ENCODE results near the gene FKBP4.
A peak's percentile ranks its signal among the peaks of the same experiment; 100 is the strongest.
"Not testable (repeated sequence)": the region's sequence is repeated elsewhere in the genome, so short reads cannot be mapped to it uniquely, and the experiment has no call there.

FKBP4 gene, protein sequence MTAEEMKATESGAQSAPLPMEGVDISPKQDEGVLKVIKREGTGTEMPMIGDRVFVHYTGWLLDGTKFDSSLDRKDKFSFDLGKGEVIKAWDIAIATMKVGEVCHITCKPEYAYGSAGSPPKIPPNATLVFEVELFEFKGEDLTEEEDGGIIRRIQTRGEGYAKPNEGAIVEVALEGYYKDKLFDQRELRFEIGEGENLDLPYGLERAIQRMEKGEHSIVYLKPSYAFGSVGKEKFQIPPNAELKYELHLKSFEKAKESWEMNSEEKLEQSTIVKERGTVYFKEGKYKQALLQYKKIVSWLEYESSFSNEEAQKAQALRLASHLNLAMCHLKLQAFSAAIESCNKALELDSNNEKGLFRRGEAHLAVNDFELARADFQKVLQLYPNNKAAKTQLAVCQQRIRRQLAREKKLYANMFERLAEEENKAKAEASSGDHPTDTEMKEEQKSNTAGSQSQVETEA

DNA sequence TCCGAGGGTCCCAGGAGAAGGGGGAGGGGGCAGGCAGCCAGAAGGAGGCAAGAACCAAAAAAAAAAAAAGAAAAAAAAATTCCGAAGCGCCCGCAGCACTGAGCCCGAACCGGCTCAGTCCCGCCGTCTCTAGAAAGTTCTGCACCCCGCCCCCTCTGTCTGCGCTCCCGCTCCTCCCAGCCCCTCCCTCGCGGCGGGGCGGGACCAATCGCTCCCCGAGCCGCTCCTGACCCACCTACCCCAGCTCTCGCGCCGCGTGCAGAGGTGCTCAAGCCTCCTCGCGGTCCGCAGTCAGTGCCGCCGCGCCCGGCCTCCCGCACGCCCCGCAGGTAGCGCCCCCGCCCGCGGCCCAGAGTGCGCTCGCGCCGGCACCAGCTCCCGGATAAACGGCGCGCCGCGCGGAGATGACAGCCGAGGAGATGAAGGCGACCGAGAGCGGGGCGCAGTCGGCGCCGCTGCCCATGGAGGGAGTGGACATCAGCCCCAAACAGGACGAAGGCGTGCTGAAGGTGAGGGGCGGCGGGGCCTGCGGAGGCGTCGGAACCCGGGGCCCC is at the start of gene FKBP4:
Gene FKBP4 (plus strand): TSS at position 235 of the 554 bp plus-strand sequence. CDS start 170 bp downstream, at position 405.
- DNase-seq = peak; percentile 92 to 93

DNA sequence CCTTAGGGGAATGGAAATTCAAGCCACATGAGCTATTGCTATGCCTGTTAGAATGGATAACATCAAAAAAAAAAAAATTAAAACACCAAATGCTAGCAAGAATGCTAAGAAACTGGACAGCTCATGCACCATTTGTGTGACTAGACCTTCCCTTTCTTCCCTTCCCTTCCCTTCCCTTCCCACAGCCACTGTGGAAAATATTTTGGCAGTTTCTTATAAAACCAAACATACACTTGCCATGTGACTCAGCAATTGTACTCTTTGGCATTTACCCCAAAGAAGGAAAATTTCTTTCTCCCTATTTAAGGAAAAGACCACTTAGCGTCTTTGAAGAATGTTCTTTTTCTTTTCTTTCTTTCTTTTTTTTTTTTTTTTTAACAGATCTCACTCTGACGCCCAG is 49.1 kb upstream of the FKBP4 start:
- DNase-seq = no peak

DNA sequence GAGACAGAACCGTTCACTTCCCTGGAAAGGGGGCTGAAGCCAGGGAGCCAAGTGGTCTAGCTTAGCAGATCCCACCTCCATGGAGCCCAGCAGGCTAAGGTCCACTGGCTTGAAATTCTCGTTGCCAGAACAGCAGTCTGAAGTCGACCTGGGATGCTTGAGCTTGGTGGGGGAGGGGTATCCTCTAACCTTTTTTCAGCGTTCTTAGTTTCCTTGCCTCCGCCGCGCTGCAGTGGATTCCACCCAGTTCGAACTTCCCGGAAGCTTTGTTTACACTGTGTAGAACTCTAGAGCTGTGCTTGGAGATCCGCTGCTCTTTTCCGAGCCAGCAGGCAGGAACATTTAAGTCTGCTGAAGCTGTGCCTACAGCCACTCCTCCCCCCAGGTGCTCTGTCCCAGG is 45.2 kb upstream of the FKBP4 start:
- no peak for DNase-seq

DNA sequence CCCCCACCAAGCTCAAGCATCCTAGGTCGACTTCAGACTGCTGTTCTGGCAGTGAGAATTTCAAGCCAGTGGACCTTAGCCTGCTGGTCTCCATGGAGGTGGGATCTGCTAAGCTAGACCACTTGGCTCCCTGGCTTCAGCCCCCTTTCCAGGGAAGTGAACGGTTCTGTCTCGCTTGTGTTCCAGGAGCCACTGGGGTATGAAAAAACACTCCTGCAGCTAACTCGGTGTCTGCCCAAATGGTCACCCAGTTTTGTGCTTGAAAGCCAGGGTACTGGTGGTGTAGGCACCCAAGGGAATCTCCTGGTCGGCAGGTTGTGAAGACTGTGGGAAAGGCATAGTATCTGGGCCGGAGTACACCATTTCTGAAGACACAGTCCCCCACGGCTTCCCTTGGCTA is 44.6 kb upstream of the FKBP4 start:
- DNase-seq = no peak

DNA sequence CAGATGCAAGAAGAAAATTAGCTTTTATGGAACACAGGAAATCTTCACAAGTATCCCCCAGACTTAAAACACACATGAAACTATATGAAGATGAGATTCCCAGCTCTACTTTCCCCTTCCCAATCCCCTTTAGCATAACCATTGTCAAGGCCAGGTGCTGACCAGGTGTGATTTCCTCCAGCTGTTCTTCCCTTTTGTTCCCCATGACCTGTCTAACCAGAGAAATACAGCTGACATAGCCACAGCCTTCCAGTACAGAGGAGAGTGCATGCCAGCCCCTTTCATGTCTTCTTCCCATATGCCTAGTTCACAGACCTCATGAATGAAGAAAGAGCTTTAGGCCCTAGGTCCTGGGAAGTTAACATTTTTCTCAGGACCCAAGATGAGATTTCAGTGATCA is 43.5 kb upstream of the FKBP4 start:
- no peak for DNase-seq

DNA sequence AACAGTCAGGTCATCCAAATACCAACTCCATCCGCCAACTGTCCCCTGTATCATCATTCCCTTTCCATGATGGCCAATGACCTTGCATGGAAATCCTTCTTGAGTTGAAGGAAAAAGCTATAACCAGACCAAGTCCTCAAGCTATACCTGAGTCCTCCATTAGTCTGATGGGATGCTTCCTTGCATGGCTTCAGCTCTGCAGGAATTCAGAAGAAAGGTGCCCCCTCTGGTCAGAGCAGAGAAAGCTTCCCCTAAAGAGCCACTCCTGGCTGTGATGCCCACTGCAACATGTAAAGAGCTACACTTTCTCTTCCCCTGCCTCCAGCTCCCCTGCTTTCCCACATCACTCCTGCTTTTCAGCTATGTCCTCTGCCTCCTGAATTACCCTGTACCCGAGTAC is 43.1 kb upstream of the FKBP4 start:
- no peak for DNase-seq

DNA sequence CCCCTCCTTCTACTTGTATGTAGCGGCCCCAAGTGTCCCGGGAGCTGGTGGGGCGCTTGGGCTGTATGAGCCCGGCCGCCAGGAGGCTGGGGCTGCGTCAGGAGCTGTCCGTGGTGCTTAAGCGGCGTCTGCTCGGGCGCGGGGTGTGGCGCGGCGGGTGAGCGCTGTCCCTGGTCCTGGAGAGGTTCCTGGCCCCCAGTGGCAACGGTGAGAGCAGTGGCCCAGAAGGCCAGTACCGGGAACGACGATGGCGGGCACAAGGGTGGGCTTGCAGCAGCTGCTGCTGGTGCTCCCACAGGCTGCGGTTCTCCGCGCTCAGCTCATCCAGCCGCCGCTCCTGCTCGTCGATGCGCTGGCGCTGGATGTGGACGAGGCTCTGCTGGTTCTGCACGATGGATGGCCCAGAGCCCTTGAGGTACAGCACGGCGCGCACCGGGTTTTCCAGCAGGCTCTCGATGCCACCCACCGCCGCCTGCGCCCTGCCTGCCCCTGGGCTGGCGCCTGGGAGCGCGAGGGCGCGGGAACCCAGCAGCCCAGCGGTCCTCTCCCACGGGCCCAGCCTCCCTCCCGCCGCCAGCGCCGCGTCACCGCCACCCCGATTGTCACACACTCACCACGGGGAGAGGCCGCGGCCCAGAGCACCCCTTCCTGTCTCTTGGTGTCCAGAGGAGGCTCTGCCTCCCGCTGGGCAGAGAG is 41.9 kb upstream of the FKBP4 start:
- DNase-seq = peak; percentile 46 to 74

DNA sequence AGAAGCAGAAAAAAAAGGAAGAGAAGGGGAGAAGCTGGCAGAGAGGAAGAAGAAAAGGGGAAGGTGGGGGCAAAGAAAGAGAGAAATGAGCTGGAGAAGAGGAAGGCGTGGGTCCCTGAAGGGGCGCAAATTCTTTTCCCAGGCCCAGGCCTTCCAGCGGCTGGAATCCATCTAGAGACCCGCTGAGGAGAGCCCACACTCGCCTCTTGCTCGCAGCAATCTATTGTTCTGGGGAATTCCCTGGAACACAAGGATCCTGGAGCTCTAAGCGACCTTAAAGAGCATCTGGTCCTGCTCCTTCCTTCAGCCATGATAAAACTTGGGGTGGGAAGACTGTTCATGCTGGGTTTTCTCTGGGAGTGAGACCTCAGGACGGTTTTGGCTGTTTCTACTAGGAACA is 41.2 kb upstream of the FKBP4 start:
- no peak for DNase-seq

DNA sequence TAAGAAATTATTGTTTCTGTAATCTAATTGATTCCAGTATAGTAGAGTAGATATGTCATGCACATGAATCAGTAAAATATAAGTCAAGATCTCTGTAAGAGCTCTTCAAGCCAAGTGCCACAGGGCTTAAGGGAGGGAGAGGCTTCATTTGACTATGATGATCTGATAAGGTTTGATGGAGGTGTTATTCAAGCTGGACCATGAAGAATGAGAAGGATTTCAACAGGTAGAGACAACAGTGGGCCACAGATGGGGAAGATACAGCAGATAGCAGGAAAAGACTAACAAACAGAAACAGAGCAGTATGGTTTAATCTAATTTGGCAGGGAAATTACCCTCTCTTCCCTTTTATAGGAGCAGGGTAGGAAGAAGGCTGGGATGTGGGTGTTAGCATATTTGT is 40.6 kb upstream of the FKBP4 start:
- no peak for DNase-seq

DNA sequence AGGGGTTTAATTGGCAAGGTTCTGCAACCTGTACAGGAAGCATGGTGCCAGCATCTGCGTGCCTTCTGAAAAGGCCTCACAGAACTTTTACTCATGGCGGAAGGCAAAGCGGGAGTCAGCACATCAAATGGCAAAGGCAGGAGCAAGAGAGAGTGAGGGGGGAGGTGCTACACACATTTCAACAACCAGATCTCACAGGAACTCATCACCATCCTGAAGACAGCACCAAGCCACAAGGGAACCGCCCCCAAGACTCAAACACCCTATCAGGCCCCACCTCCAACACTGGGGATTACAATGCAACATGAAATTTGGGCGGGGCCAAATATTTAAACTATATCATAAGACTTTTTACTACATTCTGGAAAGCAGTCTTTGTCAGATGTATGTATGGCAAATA is 38.0 kb upstream of the FKBP4 start:
- DNase-seq = no peak

DNA sequence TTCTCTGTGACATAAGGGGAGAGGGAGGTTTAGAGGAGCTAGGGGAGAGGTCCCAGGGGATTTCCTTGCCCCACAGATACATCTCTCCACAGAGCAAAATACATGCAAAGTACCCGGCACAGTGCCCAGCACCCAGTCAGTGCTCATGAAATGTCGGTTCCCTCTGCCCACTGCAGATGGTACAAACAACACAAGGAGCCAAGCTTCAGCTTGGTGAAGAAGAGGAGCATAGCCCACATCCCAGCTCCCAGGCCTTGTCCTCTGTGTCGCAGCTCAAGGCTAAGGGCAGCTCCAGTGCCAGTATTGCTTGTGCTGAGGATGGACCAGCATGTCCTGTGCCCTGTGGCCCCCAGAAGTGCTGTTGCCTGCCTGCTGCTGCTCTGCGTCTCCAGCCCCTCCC is 35.0 kb upstream of the FKBP4 start:
- no peak for DNase-seq

DNA sequence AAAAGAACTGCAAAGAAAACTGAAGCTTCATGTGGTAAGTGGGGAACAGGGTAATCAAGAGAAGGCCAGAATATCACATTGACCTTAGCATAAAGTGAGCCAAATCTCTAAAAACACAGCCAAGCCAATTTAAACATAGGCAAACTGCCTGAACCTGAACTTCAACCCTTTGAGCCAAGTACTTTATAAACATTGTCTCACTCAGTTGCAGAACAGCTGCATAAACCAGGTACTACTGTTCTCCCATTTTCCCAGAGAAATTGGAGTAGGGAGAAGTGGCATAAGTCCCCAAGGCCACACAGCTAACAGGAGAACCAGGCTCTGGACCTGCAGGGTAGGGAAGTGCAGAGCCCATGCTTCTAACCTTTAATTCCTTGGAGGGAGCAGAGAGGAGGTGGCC is 30.4 kb upstream of the FKBP4 start:
- no peak for DNase-seq

DNA sequence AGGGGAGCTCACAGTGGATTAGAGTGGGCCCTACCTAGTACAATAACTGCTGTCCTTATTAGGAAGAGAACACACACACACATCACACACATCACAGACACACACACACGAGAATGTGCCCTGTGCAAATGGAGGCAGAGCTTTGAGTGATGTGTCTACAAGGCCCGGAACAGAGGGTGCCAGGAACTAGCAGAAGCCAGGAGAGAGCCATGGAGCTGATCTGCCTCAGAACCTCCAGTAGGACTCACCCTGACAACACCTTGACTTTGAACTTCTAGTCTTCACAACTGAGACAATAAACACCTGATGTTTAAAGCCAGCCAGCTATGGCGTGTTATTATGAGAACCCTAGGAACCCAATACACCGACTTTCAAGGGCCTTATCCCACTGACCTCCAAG is 29.7 kb upstream of the FKBP4 start:
- DNase-seq = no peak

DNA sequence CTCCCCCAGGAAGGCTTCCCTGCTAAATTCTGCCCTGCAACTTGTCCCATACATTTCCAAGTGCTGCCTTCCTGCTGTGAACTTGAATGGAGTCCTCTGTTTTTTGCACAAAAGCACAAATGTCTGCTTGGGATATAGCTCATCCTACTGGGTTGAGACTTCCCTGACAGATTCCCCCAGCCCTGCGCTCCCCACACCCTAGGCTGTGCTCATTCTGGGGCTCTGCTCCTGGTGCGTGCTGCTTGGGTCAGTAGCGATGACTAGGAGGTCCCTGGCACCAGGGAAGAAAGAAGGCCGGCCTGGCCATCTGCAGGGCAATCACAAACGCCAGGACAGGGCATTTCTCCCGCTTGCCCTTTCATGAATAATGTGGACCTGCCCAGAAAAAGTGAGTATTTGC is 29.2 kb upstream of the FKBP4 start:
- no peak for DNase-seq

DNA sequence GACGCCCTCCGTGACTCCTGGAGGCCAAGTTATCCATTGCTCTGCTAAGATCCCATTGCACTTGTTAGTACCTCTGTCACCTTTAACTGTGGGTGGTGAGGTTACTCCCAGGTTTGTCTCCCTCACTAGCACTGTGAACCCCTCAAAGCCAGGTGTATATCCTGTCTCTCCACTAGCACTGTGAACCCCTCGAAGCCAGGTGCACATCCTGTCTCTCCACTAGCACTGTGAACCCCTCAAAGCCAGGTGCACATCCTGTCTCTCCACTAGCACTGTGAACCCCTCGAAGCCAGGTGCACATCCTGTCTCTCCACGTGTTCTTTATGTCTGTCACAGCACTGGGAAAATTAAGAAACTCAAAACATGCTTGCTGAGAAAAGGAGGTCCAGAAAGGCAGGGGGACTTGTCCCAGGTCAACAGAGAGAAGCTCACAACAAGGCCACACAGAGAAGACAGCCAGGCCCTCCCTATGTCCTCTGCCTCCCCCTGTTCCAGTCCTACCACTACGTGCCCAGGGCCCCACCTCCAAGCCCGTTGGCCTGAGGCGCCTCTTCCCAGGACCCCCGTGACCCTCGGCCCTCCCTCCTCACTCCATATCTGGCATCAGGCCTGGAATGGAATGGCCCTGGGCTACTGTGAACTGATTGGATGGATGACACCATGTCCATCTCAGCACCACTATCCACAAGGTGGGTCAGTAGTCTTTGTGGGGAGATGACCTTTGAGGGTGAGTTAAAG is 26.4 kb upstream of the FKBP4 start:
- DNase-seq = no peak

DNA sequence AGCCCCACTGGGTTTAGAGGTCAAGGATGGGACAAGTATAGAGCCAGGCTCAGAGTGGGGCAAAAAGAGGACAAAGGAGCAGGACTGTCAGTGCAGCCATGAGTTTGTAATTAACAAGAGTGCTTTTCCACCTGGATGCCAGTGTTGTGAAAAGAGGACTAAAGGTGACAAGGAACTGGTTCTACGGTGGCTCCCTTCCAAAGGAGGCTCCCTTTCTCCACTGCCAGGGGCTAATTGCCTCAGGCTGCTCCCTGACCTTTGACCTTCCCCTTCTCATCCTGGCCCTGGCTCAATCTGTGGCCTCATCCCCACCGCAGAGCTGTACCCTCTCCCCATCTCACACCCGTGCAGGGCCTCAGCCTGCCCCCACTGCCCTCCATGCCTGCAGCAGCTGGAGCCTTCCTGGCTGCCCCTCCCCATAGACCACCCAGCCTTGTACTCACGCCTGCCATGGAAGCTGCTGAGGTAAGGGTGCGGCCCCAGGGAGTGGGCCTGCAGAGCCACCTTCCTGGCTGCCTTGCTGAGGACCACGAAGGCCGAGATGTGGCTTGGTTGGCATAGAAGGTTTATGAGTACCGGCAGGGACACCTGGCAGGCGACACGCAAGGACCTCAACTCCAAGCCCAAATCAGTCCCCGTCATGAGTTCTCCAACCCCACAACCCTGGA is 24.8 kb upstream of the FKBP4 start:
- no peak for DNase-seq

DNA sequence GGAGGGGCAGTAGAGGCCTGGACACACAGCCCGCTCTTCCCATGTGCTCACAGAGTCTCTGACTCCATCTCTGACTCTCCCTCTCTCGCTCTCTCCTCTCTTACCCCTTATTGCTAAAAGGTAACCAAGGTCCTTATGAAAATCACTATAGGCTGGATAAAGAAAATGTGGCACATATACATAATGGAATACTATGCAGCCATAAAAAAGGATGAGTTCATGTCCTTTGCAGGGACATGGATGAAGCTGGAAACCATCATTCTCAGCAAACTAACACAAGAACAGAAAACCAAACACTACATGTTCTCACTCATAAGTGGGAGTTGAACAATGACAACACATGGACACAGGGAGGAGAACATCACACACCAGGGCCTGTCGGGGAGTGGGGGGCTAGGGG is 24.2 kb upstream of the FKBP4 start:
- not testable (repeated sequence) for DNase-seq

DNA sequence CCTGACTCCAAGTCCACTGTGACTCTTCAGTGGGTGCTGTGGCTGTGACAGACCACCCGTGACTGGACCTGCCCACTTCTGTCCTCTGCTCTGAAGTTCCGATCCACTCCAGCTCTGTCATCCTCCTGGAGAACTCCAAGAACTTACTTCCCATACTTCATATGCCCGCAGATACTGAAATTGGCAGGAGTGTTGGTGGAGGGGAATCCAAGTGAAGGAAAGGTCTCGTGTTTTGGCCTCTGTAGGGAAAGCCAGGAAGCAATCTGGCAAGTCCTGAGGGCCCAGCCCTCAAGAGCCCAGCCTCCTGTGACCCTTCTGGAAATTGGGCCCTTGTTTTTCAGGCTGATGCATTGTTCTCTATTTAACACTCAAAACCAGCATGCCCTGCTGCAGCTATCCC is 22.4 kb upstream of the FKBP4 start:
- no peak for DNase-seq

DNA sequence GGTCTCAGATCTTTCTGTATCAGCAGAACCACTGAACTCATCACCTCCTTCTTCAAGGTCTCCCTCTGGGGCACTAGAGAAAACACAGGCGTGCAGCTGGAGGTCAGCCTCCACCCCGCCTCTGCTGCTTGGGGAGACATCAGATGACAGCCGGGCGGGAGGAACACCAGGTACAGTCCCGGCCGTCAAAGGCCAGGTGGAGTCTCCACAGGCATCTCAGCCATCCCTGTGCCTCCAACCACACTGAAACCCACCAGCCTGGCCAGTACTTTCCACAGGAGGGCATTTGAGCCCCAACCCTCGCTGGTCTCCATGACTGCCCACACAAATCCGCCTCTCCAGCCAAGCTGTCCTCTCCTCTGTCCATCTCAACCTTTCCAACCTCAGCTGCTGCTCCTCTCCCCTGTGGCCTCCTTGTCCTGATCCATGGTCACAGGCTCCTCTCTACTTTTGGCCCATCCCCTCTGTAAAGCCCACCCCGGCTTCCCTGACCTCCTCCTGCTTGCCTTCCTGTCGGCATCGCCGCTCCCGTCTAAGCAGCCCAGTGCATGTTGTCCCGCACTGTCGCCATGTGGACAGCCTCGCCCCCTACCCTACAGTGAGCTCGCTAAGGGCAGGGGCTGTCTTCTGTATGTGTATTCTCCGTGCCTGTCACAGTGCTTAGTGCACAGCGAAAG is 21.4 kb upstream of the FKBP4 start:
- no peak for DNase-seq

DNA sequence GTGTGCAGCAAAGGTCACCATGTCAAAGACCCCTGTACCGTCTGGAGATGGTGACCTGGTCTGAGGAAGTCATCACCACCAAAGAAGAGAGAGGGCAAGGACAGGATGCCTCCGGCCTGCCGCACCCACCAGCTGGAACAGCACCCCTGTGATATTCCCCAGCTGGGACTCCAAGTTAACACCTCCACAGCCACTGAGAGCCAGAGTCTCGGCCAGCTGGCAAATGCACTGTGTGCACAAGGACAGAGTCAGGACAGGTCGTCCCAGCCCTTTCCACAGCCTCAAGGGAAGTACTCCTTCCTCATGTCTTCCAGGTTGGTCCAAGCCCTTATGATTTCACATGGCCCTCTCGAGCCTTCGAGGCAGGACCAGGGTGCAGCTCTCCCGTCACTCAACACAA is 19.3 kb upstream of the FKBP4 start:
- DNase-seq = no peak

DNA sequence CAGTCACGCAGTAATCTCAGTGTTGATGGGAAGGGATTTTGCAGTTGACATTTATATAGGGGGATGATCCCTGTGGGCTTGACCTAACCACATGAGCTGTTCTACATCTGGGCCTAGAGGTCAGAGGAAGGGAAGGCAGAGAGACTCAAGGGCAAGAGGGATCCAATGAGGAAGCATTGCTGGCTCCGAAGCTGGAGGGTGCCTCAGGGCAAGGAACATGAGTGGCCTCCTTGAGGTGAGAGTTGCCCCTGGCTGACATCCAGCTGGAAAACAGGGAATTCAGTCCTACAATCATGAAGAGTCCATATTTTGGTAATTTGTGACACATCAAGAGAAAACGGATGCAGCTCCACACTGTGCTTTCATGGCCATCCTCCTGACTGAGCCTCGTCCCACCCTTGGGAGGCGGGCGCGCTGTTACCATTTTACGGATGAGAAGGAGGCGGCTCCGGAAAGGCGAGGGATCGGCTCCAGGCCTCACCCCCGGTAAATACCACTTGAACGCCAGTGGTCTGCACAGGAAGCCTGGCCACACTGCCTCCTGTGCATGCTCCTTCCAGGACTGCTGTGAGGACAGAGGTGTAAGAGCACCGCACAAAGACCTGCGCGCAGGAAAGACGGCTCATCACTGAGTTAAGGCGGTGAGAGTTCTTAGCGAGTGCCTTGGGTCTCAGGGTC is 18.5 kb upstream of the FKBP4 start:
- DNase-seq = no peak

DNA sequence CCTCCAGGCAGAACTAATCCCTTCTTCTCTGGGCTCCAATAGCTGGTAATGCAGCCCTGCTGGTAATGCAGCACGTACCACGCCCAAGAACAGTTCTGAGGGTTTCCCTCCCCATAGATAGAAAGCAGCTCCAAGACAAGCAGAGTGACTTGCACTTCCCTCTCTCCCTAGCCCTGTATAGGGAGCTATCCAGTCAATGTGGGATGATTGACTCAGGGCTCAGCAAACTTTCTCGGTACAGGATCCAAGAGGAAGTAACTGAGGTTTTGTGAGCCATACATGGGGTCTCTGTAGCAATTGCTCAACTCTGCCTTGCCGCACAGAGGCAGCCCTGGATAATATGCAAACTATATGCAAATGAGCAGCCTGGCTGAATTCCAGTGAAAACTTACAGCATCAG is 15.5 kb upstream of the FKBP4 start:
- no peak for DNase-seq
